Right atrium auricular region (tissue), 2 donors: ENCODE results near the gene MAP1LC3B. TPM values are rescaled to one million over a fixed set of nuclear protein-coding genes. Genes with fewer than 3 reads are reported as not detected.
A peak's percentile ranks its signal among the peaks of the same experiment; 100 is the strongest.

Experiments
- DNase-seq: peaks from one replicate; pipeline ENCODE4 v3.0.0-alpha.2; 2019; ENCODE audit warnings: low spot score
- H3K27ac ChIP-seq, 2 donors: fragments of 200-600 bp; sonication (generic); 1 replicate in 1 of 2; 2 replicates in 1 of 2; pipeline ENCODE4 v1.5.1; 2016 to 2019
- H3K27me3 ChIP-seq, 2 donors: fragments of 200-600 bp; sonication (generic); one replicate each; pipeline versions ENCODE4 v1.5.1 to v1.6.0; 2017 to 2019
- H3K36me3 ChIP-seq: fragments of 200-600 bp; sonication (generic); one replicate; pipeline ENCODE4 v1.5.1; 2016
- H3K4me1 ChIP-seq, 2 donors: fragments of 200-600 bp; sonication (generic); one replicate each; pipeline versions ENCODE4 v1.5.1 to v1.6.0; 2017 to 2019
- H3K4me3 ChIP-seq, 2 donors: fragments of 200-600 bp; sonication (generic); 1 replicate in 1 of 2; 2 replicates in 1 of 2; pipeline ENCODE4 v1.5.1; 2017 to 2019; ENCODE audit warnings: mild to moderate bottlenecking in 1 of 2, moderate library complexity in 1 of 2
- H3K9me3 ChIP-seq, 2 donors: fragments of 200-600 bp; sonication (generic); one replicate each; pipeline ENCODE4 v1.5.1; 2019
- CTCF ChIP-seq, 2 donors: fragments of 200-600 bp; sonication (generic); IDR thresholded peaks; one replicate each; pipeline ENCODE4 v1.5.1; 2019; ENCODE audit warnings: antibody characterized with exemption in 2 of 2
- total RNA-seq, 2 donors: library from RNA; depleted of rRNA; stranded (reverse); fragments of >200 nt; gene quantifications; one replicate each; pipeline ENCODE4 v1.1.0, GENCODE V29; 2016

MAP1LC3B gene
- total RNA-seq, 2 donors from 2014 or later: 57.5 to 83.0 TPM

DNA sequence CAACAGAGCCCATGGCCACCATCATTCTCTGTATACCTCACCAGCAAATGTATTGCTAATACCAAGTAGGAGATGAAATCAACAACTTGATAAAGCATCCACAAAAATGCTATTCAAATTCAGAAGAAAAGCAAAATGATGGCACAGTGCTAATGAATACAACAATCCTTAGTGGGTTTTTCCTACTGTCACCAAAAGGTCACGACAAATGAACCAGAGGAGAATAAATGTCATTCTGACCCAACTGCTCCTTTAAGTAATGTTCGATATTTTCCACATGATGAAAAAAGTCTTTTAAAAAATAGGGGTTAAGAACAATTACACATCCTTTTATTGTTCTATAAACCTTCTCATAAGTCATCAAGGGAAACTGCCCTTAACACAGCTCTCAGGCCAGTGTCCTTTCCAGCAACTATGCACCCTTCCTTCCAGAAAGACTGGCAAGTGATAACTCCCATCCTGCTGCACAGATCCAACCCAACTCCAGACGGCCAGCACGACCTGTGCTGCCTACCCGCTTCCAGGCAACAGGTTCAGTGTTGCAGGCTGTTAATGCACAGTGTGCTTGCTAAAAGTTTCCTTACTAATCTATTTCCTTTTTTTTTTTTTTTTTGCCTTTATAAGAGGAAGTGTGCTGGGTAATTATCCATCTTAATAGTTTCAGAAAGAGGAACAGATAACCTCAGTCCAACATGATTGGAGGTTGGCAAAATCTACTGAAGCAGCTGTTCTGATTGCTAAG, 23.9 kb upstream of the MAP1LC3B start:
- H3K27me3 ChIP-seq: no peaks in the 10 kb centered on the region
- no peaks in the 10 kb centered on the region for H3K9me3 ChIP-seq
- no peak overlapping the region for H3K4me3 ChIP-seq
- no peaks in the 10 kb centered on the region for H3K36me3 ChIP-seq
- no peak for DNase-seq
- TF ChIP-seq CTCF (IDR thresholded peaks at IDR 0.05): no peak
- peak overlapping the region; percentile 64 to 66 for H3K27ac ChIP-seq
- H3K4me1 ChIP-seq: peaks cover 0 to 93% of the 10 kb centered on the region in 2 donors

- Histone ChIP-seq H3K36me3 (no peaks in the 10 kb centered on the region), H3K4me1 (peaks cover 0 to 83% of the 10 kb centered on the region in 2 donors), H3K27ac (peak overlapping the region; percentile 64 to 66), H3K9me3 (no peaks in the 10 kb centered on the region), H3K4me3 (no peak overlapping the region), H3K27me3 (no peaks in the 10 kb centered on the region)
- DNase-seq: no peak
- TF ChIP-seq CTCF (IDR thresholded peaks at IDR 0.05): no peak
Measured at GRCh38 chr16:87369117-87369765, 22.9 kb upstream of the MAP1LC3B start.

DNA sequence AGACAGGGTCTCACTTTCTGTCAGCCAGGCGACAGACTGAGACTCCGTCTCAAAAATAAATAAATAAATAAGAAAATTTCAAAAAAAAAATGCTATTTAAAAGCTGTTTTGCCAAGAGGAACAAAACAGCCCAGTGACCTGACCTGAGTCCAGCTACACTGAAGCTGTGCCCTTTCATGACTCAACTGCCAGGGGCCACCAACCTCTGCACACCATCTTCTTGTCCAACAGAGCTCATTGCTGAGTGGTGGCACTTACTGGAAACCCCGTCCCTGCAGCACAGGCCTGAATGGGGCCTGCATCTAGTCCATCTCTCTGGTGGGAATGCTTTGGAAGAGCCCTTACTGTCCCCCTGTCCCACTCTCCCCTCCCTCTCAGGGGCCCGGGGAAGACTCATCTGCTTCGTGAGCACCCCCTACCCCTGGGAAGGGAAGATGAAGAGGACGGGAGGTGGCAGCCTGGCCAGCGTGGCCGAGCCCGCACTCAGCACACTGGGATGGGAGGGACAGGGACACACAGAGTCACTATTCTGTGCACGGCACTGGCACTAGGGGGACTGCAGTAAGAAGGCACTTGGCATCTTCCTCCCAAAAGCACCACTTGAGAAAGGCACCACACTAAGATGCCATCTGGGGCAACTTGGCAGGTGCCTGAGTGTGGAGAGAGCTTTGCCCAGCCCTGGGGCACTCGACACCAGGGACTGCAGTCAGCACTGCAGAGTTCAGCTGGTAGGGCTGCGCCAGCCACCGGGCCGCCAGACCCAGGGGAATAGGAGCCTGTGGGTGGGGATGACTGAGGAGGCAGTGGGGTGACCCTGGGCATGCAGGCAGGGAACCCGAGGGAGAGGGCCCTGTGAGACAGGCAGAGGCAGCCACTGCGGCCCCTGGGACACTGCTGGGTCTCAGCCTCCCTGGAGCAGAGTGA, 22.1 kb upstream of the MAP1LC3B start:
- no peak for DNase-seq
- no peak overlapping the region for H3K4me3 ChIP-seq
- no peaks in the 10 kb centered on the region for H3K9me3 ChIP-seq
- no peak for TF ChIP-seq CTCF (IDR thresholded peaks at IDR 0.05)
- peak overlapping the region; percentile 64 to 66 for H3K27ac ChIP-seq
- H3K27me3 ChIP-seq: no peaks in the 10 kb centered on the region
- no peaks in the 10 kb centered on the region for H3K36me3 ChIP-seq
- H3K4me1 ChIP-seq: peaks cover 0 to 82% of the 10 kb centered on the region in 2 donors

GRCh38 chr16:87371261-87371866, 20.8 kb upstream of the MAP1LC3B start:
- H3K4me1 ChIP-seq: peaks cover 0 to 83% of the 10 kb centered on the region in 2 donors
- H3K9me3 ChIP-seq: no peaks in the 10 kb centered on the region
- H3K4me3 ChIP-seq: no peak overlapping the region
- H3K27me3 ChIP-seq: no peaks in the 10 kb centered on the region
- no peaks in the 10 kb centered on the region for H3K36me3 ChIP-seq
- H3K27ac ChIP-seq: peak overlapping the region in 1 of 2 donors; percentile 66
- no peak for TF ChIP-seq CTCF (IDR thresholded peaks at IDR 0.05)
- DNase-seq: no peak

DNA sequence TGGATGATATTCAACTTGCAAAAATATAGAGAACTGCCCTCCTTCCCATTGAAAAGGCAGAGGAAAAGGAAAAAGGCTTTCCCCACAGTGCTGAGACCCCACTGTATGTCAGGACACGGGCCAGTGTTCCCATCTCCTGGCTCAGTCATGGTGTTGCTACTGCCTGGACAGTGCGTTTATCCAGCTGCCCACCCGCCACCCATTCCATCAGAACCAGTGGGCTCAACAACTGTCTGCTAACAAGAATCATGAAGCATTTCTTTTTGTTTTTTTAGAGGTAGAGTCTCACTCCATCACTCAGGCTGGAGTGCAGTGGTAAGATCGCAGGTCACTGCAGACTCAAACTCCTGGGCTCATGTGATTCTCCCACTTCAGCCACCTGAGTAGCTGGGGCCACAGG, 19.8 kb upstream of the MAP1LC3B start:
- peaks cover 0 to 79% of the 10 kb centered on the region in 2 donors for H3K4me1 ChIP-seq
- no peak overlapping the region for H3K4me3 ChIP-seq
- no peak overlapping the region for H3K27ac ChIP-seq
- H3K27me3 ChIP-seq: no peaks in the 10 kb centered on the region
- no peaks in the 10 kb centered on the region for H3K36me3 ChIP-seq
- H3K9me3 ChIP-seq: no peaks in the 10 kb centered on the region
- DNase-seq: no peak
- TF ChIP-seq CTCF (IDR thresholded peaks at IDR 0.05): no peak
